HEK293T (cell line): ENCODE measurements around the gene SUB1.
"Not testable (repeated sequence)": the region's sequence is repeated elsewhere in the genome, so short reads cannot be mapped to it uniquely, and the experiment has no call there.

Source experiments
- CTCF ChIA-PET: fragments of 350-600 bp; formaldehyde crosslinking; extraction: SDS; loops from one replicate; lab custom pipeline; 2021; ENCODE audit warnings: antibody characterized with exemption, inconsistent platforms; lab: Yijun Ruan, JAX
- POLR2A ChIA-PET: fragments of 350-600 bp; formaldehyde crosslinking; extraction: SDS; loops from one replicate; lab custom pipeline; 2020; ENCODE audit warnings: antibody characterized with exemption, inconsistent platforms; lab: Yijun Ruan, JAX
- DNase-seq: peaks from one replicate; pipeline ENCODE4 v3.0.0; 2012; ENCODE audit warnings: mixed read lengths; ENCODE audit errors: extremely low spot score
- ARNT ChIP-seq: fragments of 450-650 bp; IDR thresholded peaks from 2 replicates; pipeline ENCODE4 v1.6.1; 2017; ENCODE audit warnings: mild to moderate bottlenecking
- BHLHE40 ChIP-seq: fragments of 450-650 bp; IDR thresholded peaks from 2 replicates; pipeline ENCODE4 v1.6.1; 2016; ENCODE audit warnings: mild to moderate bottlenecking, moderate library complexity, borderline replicate concordance
- CTBP1 ChIP-seq: fragments of 450-650 bp; IDR thresholded peaks from 2 replicates; pipeline ENCODE4 v1.6.1; 2016; ENCODE audit warnings: borderline replicate concordance
- ELF4 ChIP-seq: fragments of 450-650 bp; IDR thresholded peaks from 2 replicates; pipeline ENCODE4 v1.6.1; 2017; ENCODE audit warnings: antibody characterized with exemption
- FOXA1 ChIP-seq: fragments of 450-650 bp; IDR thresholded peaks from 2 replicates; pipeline ENCODE4 v1.6.1; 2016; ENCODE audit warnings: mild to moderate bottlenecking
- FOXK2 ChIP-seq: fragments of 450-650 bp; IDR thresholded peaks from 2 replicates; pipeline ENCODE4 v1.6.1; 2016; ENCODE audit warnings: mild to moderate bottlenecking
- FOXM1 ChIP-seq: fragments of 450-650 bp; IDR thresholded peaks from 2 replicates; pipeline ENCODE4 v1.6.1; 2017; ENCODE audit warnings: mild to moderate bottlenecking, borderline replicate concordance
- HDGF ChIP-seq: fragments of 450-650 bp; IDR thresholded peaks from 2 replicates; pipeline ENCODE4 v1.6.1; 2017; ENCODE audit warnings: antibody characterized with exemption, borderline replicate concordance
- L3MBTL2 ChIP-seq: fragments of 450-650 bp; conservative IDR thresholded peaks from 2 replicates; pipeline ENCODE4 v1.6.1; 2016; ENCODE audit warnings: mild to moderate bottlenecking
- LEF1 ChIP-seq: fragments of 450-650 bp; IDR thresholded peaks from 2 replicates; pipeline ENCODE4 v1.6.1; 2017; ENCODE audit warnings: mild to moderate bottlenecking, borderline replicate concordance
- NFRKB ChIP-seq: fragments of 450-650 bp; IDR thresholded peaks from 2 replicates; pipeline ENCODE4 v1.6.1; 2016; ENCODE audit warnings: mild to moderate bottlenecking, moderate library complexity
- SP1 ChIP-seq: fragments of 450-650 bp; IDR thresholded peaks from 2 replicates; pipeline ENCODE4 v1.6.1; 2017
- SUZ12 ChIP-seq: fragments of 450-650 bp; IDR thresholded peaks from 2 replicates; pipeline ENCODE4 v1.6.1; 2016; ENCODE audit warnings: mild to moderate bottlenecking
- TARDBP ChIP-seq: fragments of 450-650 bp; IDR thresholded peaks from 2 replicates; pipeline ENCODE4 v1.6.1; 2016
- ZNF384 ChIP-seq: fragments of 450-650 bp; IDR thresholded peaks from 2 replicates; pipeline ENCODE4 v1.6.1; 2016
- TF ChIP-seq, protein P1 (sequence below): fragments of 450-650 bp; IDR thresholded peaks from 2 replicates; pipeline ENCODE4 v1.6.1; 2016

SUB1 gene

GRCh38 chr5:32542216-32543059 lies 42.9 kb upstream of the SUB1 start:
- no peak for TF ChIP-seq LEF1
- TF ChIP-seq, protein P1, sequence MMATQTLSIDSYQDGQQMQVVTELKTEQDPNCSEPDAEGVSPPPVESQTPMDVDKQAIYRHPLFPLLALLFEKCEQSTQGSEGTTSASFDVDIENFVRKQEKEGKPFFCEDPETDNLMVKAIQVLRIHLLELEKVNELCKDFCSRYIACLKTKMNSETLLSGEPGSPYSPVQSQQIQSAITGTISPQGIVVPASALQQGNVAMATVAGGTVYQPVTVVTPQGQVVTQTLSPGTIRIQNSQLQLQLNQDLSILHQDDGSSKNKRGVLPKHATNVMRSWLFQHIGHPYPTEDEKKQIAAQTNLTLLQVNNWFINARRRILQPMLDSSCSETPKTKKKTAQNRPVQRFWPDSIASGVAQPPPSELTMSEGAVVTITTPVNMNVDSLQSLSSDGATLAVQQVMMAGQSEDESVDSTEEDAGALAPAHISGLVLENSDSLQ, result no peak
- no peak for TF ChIP-seq TARDBP
- TF ChIP-seq ARNT, result no peak
- TF ChIP-seq HDGF, result no peak
- no peak for DNase-seq
- ChIA-PET POLR2A (no interaction called here), CTCF (no interaction called here)

- DNase-seq, result no peak
- TF ChIP-seq FOXA1, result no peak
- TF ChIP-seq L3MBTL2, result no peak
- TF ChIP-seq SUZ12, result no peak
- TF ChIP-seq, protein P1, result no peak
- no peak for TF ChIP-seq ZNF384
- TF ChIP-seq FOXK2, result no peak
- TF ChIP-seq ELF4, result no peak
- ChIA-PET CTCF (no interaction called here), POLR2A (no interaction called here)
Observed at GRCh38 chr5:32543291-32543690, 42.1 kb upstream of the SUB1 start.

DNA sequence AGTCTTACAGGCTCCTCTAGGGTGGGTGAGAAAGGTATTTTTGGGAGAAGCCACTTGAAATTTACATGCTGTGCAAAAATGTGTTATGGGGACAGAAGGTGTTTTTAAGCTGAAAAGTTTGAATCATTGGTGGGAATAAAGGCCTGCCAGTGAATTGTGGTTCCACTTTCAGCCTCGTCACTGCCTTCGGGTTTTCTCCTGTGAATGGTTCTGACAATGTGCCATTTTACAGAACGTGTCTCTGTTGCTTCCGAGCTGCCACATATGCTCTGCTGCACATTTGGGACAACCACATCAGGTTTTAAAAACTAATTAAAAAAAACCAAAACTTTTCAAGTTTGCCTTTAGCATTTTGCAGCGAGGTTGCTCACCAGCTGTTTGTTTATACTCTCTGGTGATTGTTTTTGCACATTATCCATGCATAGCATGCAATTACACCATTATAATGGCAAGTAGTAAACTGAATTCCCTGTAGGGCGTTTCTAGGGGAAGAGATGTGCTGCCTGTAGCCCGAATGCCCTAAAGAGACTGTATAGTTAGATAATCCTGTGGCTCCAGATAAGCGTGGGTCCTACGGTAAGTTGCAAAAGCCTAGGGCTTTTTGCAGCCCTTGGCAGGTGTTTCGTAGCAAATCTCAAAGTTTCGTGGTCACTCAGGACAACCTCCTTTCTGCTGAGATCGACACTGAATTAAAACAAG lies 40.1 kb upstream of the SUB1 start:
- no peak for TF ChIP-seq LEF1
- no peak for TF ChIP-seq FOXA1
- TF ChIP-seq, protein P1, result no peak
- no peak for TF ChIP-seq HDGF
- TF ChIP-seq SUZ12, result no peak
- POLR2A ChIA-PET, result no interaction called here
- CTCF ChIA-PET, result no interaction called here
- no peak for DNase-seq

- DNase-seq, result no peak
- CTCF ChIA-PET, result no interaction called here
- TF ChIP-seq LEF1, result no peak
- no peak for TF ChIP-seq SP1
- no peak for TF ChIP-seq FOXA1
- TF ChIP-seq TARDBP, result no peak
- no peak for TF ChIP-seq SUZ12
- TF ChIP-seq HDGF, result no peak
- no peak for TF ChIP-seq L3MBTL2
- TF ChIP-seq NFRKB, result no peak
- TF ChIP-seq FOXM1, result no peak
- TF ChIP-seq CTBP1, result no peak
- TF ChIP-seq FOXK2, result no peak
- no peak for TF ChIP-seq ZNF384
- TF ChIP-seq, protein P1, result no peak
- no peak for TF ChIP-seq BHLHE40
- TF ChIP-seq ARNT, result no peak
- no peak for TF ChIP-seq ELF4
- POLR2A ChIA-PET, result no interaction called here
Observed at GRCh38 chr5:32551194-32551593, 34.2 kb upstream of the SUB1 start.

- ChIA-PET POLR2A (no interaction called here), CTCF (no interaction called here)
- DNase-seq, result no peak
- no peak for TF ChIP-seq ARNT
- TF ChIP-seq ELF4, result no peak
- no peak for TF ChIP-seq TARDBP
- no peak for TF ChIP-seq HDGF
- TF ChIP-seq FOXK2, result no peak
- TF ChIP-seq LEF1, result no peak
- TF ChIP-seq ZNF384, result no peak
- no peak for TF ChIP-seq SUZ12
- no peak for TF ChIP-seq FOXA1
- no peak for TF ChIP-seq L3MBTL2
- no peak for TF ChIP-seq SP1
- TF ChIP-seq BHLHE40, result no peak
- TF ChIP-seq CTBP1, result no peak
- TF ChIP-seq, protein P1, result no peak
- no peak for TF ChIP-seq FOXM1
Observed at GRCh38 chr5:32551865-32552264, 33.5 kb upstream of the SUB1 start.

- CTCF ChIA-PET, DNase-seq, POLR2A ChIA-PET: not testable (repeated sequence)
Observed at GRCh38 chr5:32552491-32552890, 32.9 kb upstream of the SUB1 start.
